K562 (cell line): Measurements from ENCODE around the gene BRD3. TPM values are rescaled to one million over a fixed set of nuclear protein-coding genes. Genes with fewer than 3 reads are reported as not detected.

Source experiments
- ADNP ChIP-seq: fragments of 200-800 bp; sonication (Bioruptor generic); IDR thresholded peaks from 2 replicates; pipeline ENCODE4 v1.6.1; 2016; ENCODE audit warnings: missing genetic modification characterization, missing compliant biosample characterization
- CTCF ChIP-seq, 3 experiments: IDR thresholded peaks in 2 of 3; conservative IDR thresholded peaks in 1 of 3; 2 replicates each; pipeline ENCODE4 v1.5.1; 2011 to 2012; ENCODE audit warnings: low read length in 3 of 3, mild to moderate bottlenecking in 3 of 3, control low read depth in 2 of 3, improper control_type of control experiment in 1 of 3, inconsistent platforms in 1 of 3, low read depth in 1 of 3, mixed read lengths in 1 of 3, moderate library complexity in 1 of 3; ENCODE audit not compliant: insufficient read depth in 2 of 3
- E4F1 ChIP-seq: fragments of 250-450 bp; sonication (Bioruptor Pico); IDR thresholded peaks from 2 replicates; pipeline ENCODE4 v1.5.0; 2021; ENCODE audit warnings: mild to moderate bottlenecking, borderline replicate concordance
- GTF2E2 ChIP-seq: fragments of 200-800 bp; sonication (Bioruptor generic); IDR thresholded peaks from 2 replicates; pipeline ENCODE4 v1.6.1; 2016; ENCODE audit warnings: missing genetic modification characterization, missing compliant biosample characterization
- MBD1 ChIP-seq: fragments of 250-450 bp; sonication (Bioruptor Pico); IDR thresholded peaks from 2 replicates; pipeline ENCODE4 v1.8.0; 2022; ENCODE audit warnings: inconsistent platforms
- NR1H2 ChIP-seq: sonication (generic); formaldehyde crosslinking; IDR thresholded peaks from 2 replicates; pipeline ENCODE4 v1.4.0; 2020; ENCODE audit warnings: mild to moderate bottlenecking, missing genetic modification reagents
- PTTG1 ChIP-seq: fragments of 450-650 bp; IDR thresholded peaks from 2 replicates; pipeline ENCODE4 v1.6.1; 2016; ENCODE audit warnings: low read depth, mild to moderate bottlenecking, missing genetic modification characterization, missing compliant biosample characterization
- SMARCA4 ChIP-seq: fragments of 450-650 bp; IDR thresholded peaks from 2 replicates; pipeline ENCODE4 v1.6.1; 2016
- SREBF2 ChIP-seq: sonication (generic); formaldehyde crosslinking; IDR thresholded peaks from 2 replicates; pipeline ENCODE4 v1.4.0; 2020; ENCODE audit warnings: mild to moderate bottlenecking, missing genetic modification reagents
- SRSF1 ChIP-seq: fragments of 200-400 bp; formaldehyde crosslinking; IDR thresholded peaks from 2 replicates; pipeline ENCODE4 v1.6.1; 2017; ENCODE audit warnings: mild to moderate bottlenecking, low read depth, low read length, moderate library complexity
- U2AF2 ChIP-seq: fragments of 200-400 bp; formaldehyde crosslinking; optimal IDR thresholded peaks from 2 replicates; pipeline ENCODE3; 2017; ENCODE audit warnings: low read depth, mild to moderate bottlenecking, low read length
- ZHX1 ChIP-seq: fragments of 150-350 bp; conservative IDR thresholded peaks from 2 replicates; pipeline ENCODE4 v1.6.1; 2014; ENCODE audit warnings: low read length
- ZNF217 ChIP-seq: sonication (generic); formaldehyde crosslinking; IDR thresholded peaks from 2 replicates; pipeline ENCODE4 v1.8.0; 2022; ENCODE audit warnings: mild to moderate bottlenecking, missing genetic modification reagents
- ZNF253 ChIP-seq: fragments of 250-450 bp; sonication (Bioruptor Pico); conservative IDR thresholded peaks from 2 replicates; pipeline ENCODE4 v1.6.1; 2021; ENCODE audit warnings: mild to moderate bottlenecking
- ZNF41 ChIP-seq: fragments of 250-450 bp; sonication (Bioruptor Pico); conservative IDR thresholded peaks from 2 replicates; pipeline ENCODE4 v1.4.0; 2020; ENCODE audit warnings: mild to moderate bottlenecking
- ZNF511 ChIP-seq: sonication (generic); formaldehyde crosslinking; IDR thresholded peaks from 2 replicates; pipeline ENCODE4 v1.8.0; 2022; ENCODE audit warnings: mild to moderate bottlenecking, missing genetic modification reagents
- ZNF778 ChIP-seq: fragments of 450-650 bp; formaldehyde crosslinking; IDR thresholded peaks from 2 replicates; pipeline ENCODE4 v1.4.0; 2020; ENCODE audit warnings: mild to moderate bottlenecking, moderate library complexity
- polyA plus RNA-seq, 8 experiments: library from polyadenylated mRNA; depleted of rRNA in 4 of 8; stranded (reverse) in 5 of 8; unstranded in 3 of 8; fragments of >200 nt; fragmentation: Nextera tagmentation in 2 of 8; fragmentation: Illumina TruSeq in 1 of 8; extraction: Ambion mirVana in 2 of 8; extraction: Trizol in 1 of 8; gene quantifications; 2 replicates each; pipeline versions ENCODE4 v1.2.1 to v1.2.3, GENCODE V29; 2011 to 2014; ENCODE audit warnings: inconsistent platforms in 1 of 8, missing spikeins in 1 of 8
- total RNA-seq, 7 experiments: library from RNA; depleted of rRNA in 6 of 7; stranded (reverse); fragments of >200 nt in 6 of 7; fragmentation: Illumina TruSeq in 2 of 7; extraction: Trizol in 2 of 7; gene quantifications; 2 replicates each; pipeline versions ENCODE4 v1.2.1 to v1.2.3, GENCODE V29; 2011 to 2021; ENCODE audit warnings: low replicate concordance in 1 of 7

Gene BRD3
- total and polyA plus RNA-seq, 9 of the 15 experiments (the other 6 are each of a cell fraction or from before 2014, with no cell fraction given): 0.82 to 37.1 (median 4.2) TPM

GRCh38 chr9:134067904-134068743 lies at the start of gene BRD3 (continued):
- TF ChIP-seq ZHX1: no peak
- no peak for TF ChIP-seq PTTG1 (tag)
- TF ChIP-seq ZNF778 (CRISPR knock-in tag): no peak
- TF ChIP-seq CTCF (IDR thresholded peaks at IDR 0.05 in 2 of 3, conservative IDR thresholded peaks at IDR 0.05 in 1 of 3; ENCODE audit: insufficient read depth in 2 of 3, low read depth in 1 of 3, low read length in 3 of 3): peak in 1 of 3 experiments; percentile 13; a peak in 2 of 6 replicates
- no peak for TF ChIP-seq GTF2E2 (tag)
- TF ChIP-seq E4F1 (CRISPR knock-in tag): no peak
- no peak for TF ChIP-seq ADNP
- TF ChIP-seq NR1H2: no peak
- TF ChIP-seq ZNF253 (CRISPR knock-in tag): no peak
- no peak for TF ChIP-seq SREBF2 (CRISPR knock-in tag)
- TF ChIP-seq MBD1 (CRISPR knock-in tag): no peak
- TF ChIP-seq SRSF1: no peak
- TF ChIP-seq U2AF2: no peak
- no peak for TF ChIP-seq ZNF217
- no peak for TF ChIP-seq ZNF41 (CRISPR knock-in tag)
- peak; percentile 48; the same call in 1 of the 2 replicates for TF ChIP-seq ZNF511 (CRISPR knock-in tag)
- no peak for TF ChIP-seq SMARCA4
